Effector memory CD8-positive, alpha-beta T cell (primary cell): ENCODE results near the gene CST2.
"Not testable (repeated sequence)": the region's sequence is repeated elsewhere in the genome, so short reads cannot be mapped to it uniquely, and the experiment has no call there.

Experiments
- ATAC-seq: fragments of 150-1000 bp; cut with Tn5 transposase; replicated peaks from 2 replicates; pipeline ENCODE4 v1.10.0; 2021; ENCODE audit warnings: mild to moderate bottlenecking, moderate library complexity
- DNase-seq, 3 experiments: peaks; one replicate each; pipeline ENCODE4 v3.0.0; 2021
- H3K27ac Mint-ChIP-seq, 2 donors: one replicate each; pipeline ENCODE4 v1.8.0; 2022; ENCODE audit warnings: mild to moderate bottlenecking in 2 of 2, mixed read lengths in 2 of 2, moderate library complexity in 2 of 2
- H3K27me3 Mint-ChIP-seq, 2 donors: one replicate each; pipeline ENCODE4 v1.8.0; 2022; ENCODE audit warnings: mixed read lengths in 2 of 2
- H3K36me3 Mint-ChIP-seq: one replicate; pipeline ENCODE4 v1.8.0; 2022; ENCODE audit warnings: mild to moderate bottlenecking, moderate library complexity, mixed read lengths; ENCODE audit not compliant: insufficient read depth
- H3K4me1 Mint-ChIP-seq, 2 donors: one replicate each; pipeline ENCODE4 v1.8.0; 2022; ENCODE audit warnings: low read depth in 2 of 2, mixed read lengths in 2 of 2
- H3K4me3 Mint-ChIP-seq, 2 donors: one replicate each; pipeline ENCODE4 v1.8.0; 2022; ENCODE audit warnings: mild to moderate bottlenecking in 2 of 2, mixed read lengths in 2 of 2, moderate library complexity in 2 of 2
- H3K9me3 Mint-ChIP-seq, 2 donors: one replicate each; pipeline ENCODE4 v1.8.0; 2022; ENCODE audit warnings: mixed read lengths in 2 of 2

The CST2 gene

DNA sequence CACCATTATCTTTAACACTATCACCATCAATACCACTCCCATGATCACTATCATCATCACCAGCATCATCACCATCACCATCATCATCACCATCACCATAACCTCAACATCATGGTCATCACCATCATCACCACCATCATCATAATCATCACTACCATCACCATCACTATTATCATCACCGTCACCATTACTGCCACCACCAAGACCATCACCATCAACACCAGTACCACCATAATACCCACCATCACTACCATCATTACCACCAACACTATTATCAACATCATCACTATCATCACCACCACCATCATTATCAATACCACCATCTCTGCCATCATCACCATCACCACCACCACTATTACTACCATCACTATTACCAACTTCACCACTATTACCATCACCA is 43.1 kb downstream of the CST2 start:
- Mint-ChIP-seq H3K4me3 (no peak overlapping the region), H3K27ac (no peak overlapping the region), H3K36me3 (no peaks in the 10 kb centered on the region), H3K27me3 (peaks cover 0 to 13% of the 10 kb centered on the region in 2 donors), H3K9me3 (no peaks in the 10 kb centered on the region), H3K4me1 (no peaks in the 10 kb centered on the region)
- ATAC-seq (no peak), DNase-seq (no peak)

DNA sequence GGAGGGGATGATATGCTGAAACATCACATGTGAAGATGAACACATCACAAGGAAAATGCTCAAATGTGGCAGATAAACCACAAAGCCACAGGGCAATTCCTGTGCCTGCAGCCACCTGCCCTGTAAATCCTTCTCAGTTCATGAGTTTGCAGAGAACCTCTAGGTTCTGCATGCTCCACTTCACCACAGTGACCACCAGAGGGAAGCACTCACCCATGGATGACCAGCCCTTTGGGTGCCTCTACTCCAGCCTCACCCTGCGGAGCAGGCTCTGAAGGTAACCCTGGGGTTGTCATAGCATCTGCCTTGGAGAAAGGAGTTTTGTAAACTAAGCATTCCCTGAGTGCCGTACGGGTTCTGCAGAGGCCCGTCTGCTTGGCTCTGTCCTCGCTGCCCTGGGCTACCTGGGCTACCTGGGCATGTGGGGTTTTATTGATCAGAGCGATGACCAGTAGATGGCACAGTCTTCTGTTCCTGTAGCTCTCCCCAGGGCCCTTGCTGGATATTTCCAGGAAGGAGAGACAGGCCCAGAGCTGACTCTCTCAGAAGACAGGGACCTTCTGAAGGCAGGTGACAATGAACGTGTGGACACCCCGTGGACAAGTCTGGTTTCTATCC is 44.1 kb downstream of the CST2 start:
- Mint-ChIP-seq H3K4me3 (no peak overlapping the region), H3K36me3 (no peaks in the 10 kb centered on the region), H3K27ac (no peak overlapping the region), H3K9me3 (no peaks in the 10 kb centered on the region), H3K4me1 (no peaks in the 10 kb centered on the region), H3K27me3 (peaks cover 1 to 15% of the 10 kb centered on the region in 2 donors)
- no peak for DNase-seq
- ATAC-seq: no peak

DNA sequence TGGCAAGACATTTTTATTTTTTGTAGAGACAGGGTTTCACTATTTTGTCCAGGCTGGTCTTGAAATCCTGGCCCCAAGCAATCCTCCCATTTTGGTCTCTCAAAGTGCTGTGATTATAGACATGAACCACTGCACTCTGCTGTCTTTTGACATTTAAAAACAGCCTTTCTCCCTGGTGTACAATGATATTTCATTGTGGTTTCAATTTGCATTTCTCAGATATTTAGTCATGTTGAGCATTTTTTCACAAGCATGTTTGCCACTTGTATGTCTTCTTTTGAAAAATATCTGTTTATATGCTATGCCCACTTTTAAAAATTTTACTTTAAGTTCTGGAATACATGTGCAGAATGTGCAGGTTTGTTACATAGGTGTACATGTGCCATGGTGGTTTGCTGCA is 47.9 kb downstream of the CST2 start:
- not testable (repeated sequence) for H3K27ac Mint-ChIP-seq, H3K4me3 Mint-ChIP-seq

DNA sequence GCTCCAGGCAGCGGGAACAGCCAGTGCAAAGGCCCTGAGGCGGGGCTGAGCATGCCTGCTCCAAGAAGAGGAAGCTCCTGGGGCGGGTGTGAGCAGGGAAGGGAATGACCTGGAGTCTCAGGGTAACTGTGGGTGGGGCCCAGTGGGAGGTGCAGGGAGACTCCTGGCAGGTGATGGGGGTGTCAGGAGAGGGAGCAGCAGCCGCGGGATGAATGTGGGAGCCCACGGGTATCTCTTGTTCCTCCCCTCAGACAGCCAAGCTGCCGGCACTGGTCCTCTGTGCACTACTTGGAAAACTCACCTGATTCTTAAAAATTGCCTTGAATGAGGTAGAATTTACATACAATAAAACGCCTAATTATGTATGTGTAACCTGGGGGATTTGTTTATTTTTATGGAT is 49.1 kb downstream of the CST2 start:
- not testable (repeated sequence) for DNase-seq, H3K4me1 Mint-ChIP-seq, ATAC-seq, H3K9me3 Mint-ChIP-seq, H3K4me3 Mint-ChIP-seq, H3K36me3 Mint-ChIP-seq, H3K27ac Mint-ChIP-seq
- peaks cover 44 to 45% of the 10 kb centered on the region in 2 donors for H3K27me3 Mint-ChIP-seq

More for the DNA sequence above, 47.9 kb downstream of the CST2 start:
- not testable (repeated sequence) for ATAC-seq, H3K9me3 Mint-ChIP-seq, H3K36me3 Mint-ChIP-seq, DNase-seq, H3K4me1 Mint-ChIP-seq
- H3K27me3 Mint-ChIP-seq: peaks cover 31 to 36% of the 10 kb centered on the region in 2 donors

DNA sequence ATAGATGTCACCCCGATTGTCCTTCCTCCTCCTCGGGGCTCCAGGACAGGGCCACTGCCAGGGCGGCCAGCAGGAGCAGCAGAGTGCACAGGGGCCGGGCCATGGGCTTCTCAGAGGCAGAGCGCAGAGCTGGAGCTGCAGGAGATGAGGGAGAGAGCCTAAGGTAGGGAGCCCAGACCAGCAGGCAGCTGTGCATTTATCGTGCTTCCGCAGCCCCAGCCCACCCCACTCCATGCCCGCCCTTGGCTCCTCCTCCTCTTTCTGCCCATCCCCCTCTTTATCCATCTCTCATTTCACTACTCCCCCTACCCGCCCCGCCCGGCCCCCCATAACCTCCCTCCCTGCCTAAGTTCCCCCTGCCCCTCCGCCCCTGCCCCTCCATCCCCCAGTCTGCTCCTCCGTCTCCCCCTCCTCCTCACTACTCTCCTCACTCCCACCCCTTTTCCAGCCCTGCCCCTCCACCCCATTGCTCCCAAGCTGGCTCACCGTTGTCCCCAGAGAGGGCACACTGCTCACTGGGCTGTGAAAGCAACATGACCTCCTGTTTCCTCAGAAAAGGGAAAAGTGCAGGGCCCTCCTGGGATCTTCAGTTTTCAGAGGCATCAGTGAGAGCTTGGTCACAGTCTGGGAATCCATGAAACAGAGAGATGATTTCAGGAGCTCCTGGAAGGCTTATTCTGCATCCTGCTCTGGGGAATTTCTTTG is 50.3 kb downstream of the CST2 start:
- H3K4me3 Mint-ChIP-seq: no peak overlapping the region
- no peaks in the 10 kb centered on the region for H3K4me1 Mint-ChIP-seq
- no peaks in the 10 kb centered on the region for H3K9me3 Mint-ChIP-seq
- H3K36me3 Mint-ChIP-seq: no peaks in the 10 kb centered on the region
- peaks cover 50 to 51% of the 10 kb centered on the region in 2 donors for H3K27me3 Mint-ChIP-seq
- DNase-seq (no peak), ATAC-seq (no peak)
- no peak overlapping the region for H3K27ac Mint-ChIP-seq

DNA sequence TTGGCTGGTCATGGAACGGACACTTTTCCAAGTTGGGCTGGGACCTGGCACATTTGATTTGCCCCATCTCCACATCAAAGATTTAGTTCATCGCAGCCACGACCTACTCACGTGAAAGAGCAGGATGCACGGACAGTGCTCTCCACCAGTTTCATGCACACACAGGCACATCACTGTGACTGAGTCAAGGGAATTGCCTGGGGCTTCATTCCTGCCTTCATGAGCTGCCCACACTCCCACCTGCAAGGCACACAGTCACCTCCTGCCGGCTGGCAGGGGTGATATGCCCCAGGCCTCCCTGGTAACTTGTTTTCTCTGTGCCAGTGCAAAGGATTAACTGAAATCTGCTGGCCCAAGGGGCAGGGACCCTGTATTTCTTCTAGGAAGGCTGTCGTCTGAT is 52.4 kb downstream of the CST2 start:
- Mint-ChIP-seq H3K4me3 (no peak overlapping the region), H3K9me3 (no peaks in the 10 kb centered on the region), H3K27me3 (peaks cover 44 to 50% of the 10 kb centered on the region in 2 donors), H3K27ac (no peak overlapping the region), H3K36me3 (no peaks in the 10 kb centered on the region), H3K4me1 (no peaks in the 10 kb centered on the region)
- ATAC-seq (no peak), DNase-seq (no peak)
